Endodermal cell (in vitro differentiated cells): Measurements from ENCODE around the gene EXOC1. TPM values are rescaled to one million over a fixed set of nuclear protein-coding genes. Genes with fewer than 3 reads are reported as not detected.
"Not testable (repeated sequence)": the region's sequence is repeated elsewhere in the genome, so short reads cannot be mapped to it uniquely, and the experiment has no call there.

Experiments
- DNase-seq: peaks from one replicate; pipeline ENCODE4 v3.0.0-alpha.2; 2017
- H3K27ac ChIP-seq: 2 replicates; pipeline ENCODE4 v1.5.1; 2013; ENCODE audit warnings: mild to moderate bottlenecking, low read depth, low read length, moderate library complexity
- H3K27me3 ChIP-seq: 2 replicates; pipeline ENCODE4 v1.6.1; 2013; ENCODE audit warnings: mild to moderate bottlenecking, low read length, moderate library complexity; ENCODE audit not compliant: insufficient read depth, control insufficient read depth, poor library complexity, severe bottlenecking
- H3K36me3 ChIP-seq: 2 replicates; pipeline ENCODE4 v1.7.0; 2013; ENCODE audit warnings: mild to moderate bottlenecking, low read length, moderate library complexity; ENCODE audit not compliant: control insufficient read depth, insufficient read depth
- H3K4me1 ChIP-seq: one replicate; pipeline ENCODE4 v1.7.0; 2013; ENCODE audit warnings: low read length; ENCODE audit not compliant: control insufficient read depth, insufficient read depth
- H3K4me3 ChIP-seq: 2 replicates; pipeline ENCODE4 v1.5.1; 2013; ENCODE audit warnings: mild to moderate bottlenecking, low read length, moderate library complexity
- H3K9ac ChIP-seq: 2 replicates; pipeline ENCODE4 v1.6.1; 2013; ENCODE audit warnings: mild to moderate bottlenecking, low read length, moderate library complexity; ENCODE audit not compliant: poor library complexity, severe bottlenecking; ENCODE audit errors: extremely low read depth
- H3K9me3 ChIP-seq: 2 replicates; pipeline ENCODE4 v1.6.1; 2013; ENCODE audit warnings: mild to moderate bottlenecking, low read length, moderate library complexity; ENCODE audit not compliant: control insufficient read depth
- H3K27ac Mint-ChIP-seq: 2 replicates; pipeline ENCODE4 v1.8.0; 2020; ENCODE audit warnings: mixed read lengths
- H3K27me3 Mint-ChIP-seq: 2 replicates; pipeline ENCODE4 v1.8.0; 2021; ENCODE audit warnings: mild to moderate bottlenecking, mixed read lengths; ENCODE audit not compliant: insufficient read depth
- H3K36me3 Mint-ChIP-seq: 2 replicates; pipeline ENCODE4 v1.8.0; 2020; ENCODE audit warnings: low read depth, mixed read lengths
- H3K4me1 Mint-ChIP-seq: 2 replicates; pipeline ENCODE4 v1.8.0; 2020; ENCODE audit warnings: mixed read lengths
- H3K4me3 Mint-ChIP-seq: 2 replicates; pipeline ENCODE4 v1.8.0; 2020; ENCODE audit warnings: mild to moderate bottlenecking, moderate library complexity, mixed read lengths
- H3K9me3 Mint-ChIP-seq: 2 replicates; pipeline ENCODE4 v1.8.0; 2020; ENCODE audit warnings: mild to moderate bottlenecking, mixed read lengths
- WGBS, 2 experiments: methylation state at CpG; one replicate each; pipeline versions ENCODE4 v1.1.5 to v1.1.7; 2013; ENCODE audit warnings: missing lambda C conversion rate in 2 of 2, mixed read lengths in 1 of 2; ENCODE audit not compliant: insufficient coverage in 1 of 2, insufficient read length in 1 of 2; 5-methylcytosine and 5-hydroxymethylcytosine counted together
- total RNA-seq, 2 donors: library from RNA; stranded (reverse); fragmentation: NEBNext Ultra II Directional in 1 of 2; extraction: Animal tissue kit (Norgen Biotek cat#: 25700) in 1 of 2; gene quantifications; 2 replicates in 1 of 2; 3 replicates in 1 of 2; pipeline ENCODE4 v1.2.1, GENCODE V29; 2021
- TF ChIP-seq, protein P1 (sequence below): fragments of 200-600 bp; sonication (generic); conservative IDR thresholded peaks from 2 replicates; pipeline ENCODE4 v1.5.0; 2021; ENCODE audit warnings: antibody characterized with exemption, mild to moderate bottlenecking

EXOC1 gene
- total RNA-seq, 2 donors from 2014 or later = 26.5 to 26.9 TPM

DNA sequence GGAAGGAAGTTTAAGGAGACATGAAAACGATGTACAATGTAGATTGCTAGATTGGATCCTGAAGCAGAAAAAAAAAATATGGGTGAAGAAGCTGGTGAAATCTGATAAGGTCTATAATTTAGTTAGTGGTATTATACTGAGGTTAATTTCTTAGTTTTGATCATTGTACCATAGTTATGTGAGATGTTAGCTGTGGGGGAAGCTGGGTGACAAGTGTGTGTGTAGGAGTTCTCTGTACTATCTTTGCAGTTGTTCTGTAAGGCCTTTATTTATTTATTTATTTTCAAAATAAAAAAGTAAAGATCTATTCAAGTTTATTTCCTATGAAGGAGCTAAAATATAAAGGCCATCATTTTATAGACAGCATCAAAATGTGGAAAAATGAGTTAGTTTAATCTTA, 12.5 kb upstream of the EXOC1 start:
- TF ChIP-seq, protein P1, sequence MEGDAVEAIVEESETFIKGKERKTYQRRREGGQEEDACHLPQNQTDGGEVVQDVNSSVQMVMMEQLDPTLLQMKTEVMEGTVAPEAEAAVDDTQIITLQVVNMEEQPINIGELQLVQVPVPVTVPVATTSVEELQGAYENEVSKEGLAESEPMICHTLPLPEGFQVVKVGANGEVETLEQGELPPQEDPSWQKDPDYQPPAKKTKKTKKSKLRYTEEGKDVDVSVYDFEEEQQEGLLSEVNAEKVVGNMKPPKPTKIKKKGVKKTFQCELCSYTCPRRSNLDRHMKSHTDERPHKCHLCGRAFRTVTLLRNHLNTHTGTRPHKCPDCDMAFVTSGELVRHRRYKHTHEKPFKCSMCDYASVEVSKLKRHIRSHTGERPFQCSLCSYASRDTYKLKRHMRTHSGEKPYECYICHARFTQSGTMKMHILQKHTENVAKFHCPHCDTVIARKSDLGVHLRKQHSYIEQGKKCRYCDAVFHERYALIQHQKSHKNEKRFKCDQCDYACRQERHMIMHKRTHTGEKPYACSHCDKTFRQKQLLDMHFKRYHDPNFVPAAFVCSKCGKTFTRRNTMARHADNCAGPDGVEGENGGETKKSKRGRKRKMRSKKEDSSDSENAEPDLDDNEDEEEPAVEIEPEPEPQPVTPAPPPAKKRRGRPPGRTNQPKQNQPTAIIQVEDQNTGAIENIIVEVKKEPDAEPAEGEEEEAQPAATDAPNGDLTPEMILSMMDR = no peak
- no peak overlapping the region for H3K27ac ChIP-seq
- H3K4me3 ChIP-seq = no peak overlapping the region
- no peak overlapping the region for H3K4me3 Mint-ChIP-seq
- H3K9me3 Mint-ChIP-seq = peaks cover 38% of the 10 kb centered on the region
- H3K27me3 Mint-ChIP-seq = peaks cover 1% of the 10 kb centered on the region
- 88% methylated on average over 1 of the region's 1 CpG for WGBS, 2 experiments
- DNase-seq = no peak
- peaks cover 25% of the 10 kb centered on the region for H3K9me3 ChIP-seq
- no peak overlapping the region for H3K9ac ChIP-seq
- no peaks in the 10 kb centered on the region for H3K4me1 ChIP-seq
- H3K27me3 ChIP-seq = no peaks in the 10 kb centered on the region
- peaks cover 3% of the 10 kb centered on the region for H3K36me3 Mint-ChIP-seq
- H3K36me3 ChIP-seq = no peaks in the 10 kb centered on the region
- peaks cover 2% of the 10 kb centered on the region for H3K4me1 Mint-ChIP-seq
- H3K27ac Mint-ChIP-seq = no peak overlapping the region

DNA sequence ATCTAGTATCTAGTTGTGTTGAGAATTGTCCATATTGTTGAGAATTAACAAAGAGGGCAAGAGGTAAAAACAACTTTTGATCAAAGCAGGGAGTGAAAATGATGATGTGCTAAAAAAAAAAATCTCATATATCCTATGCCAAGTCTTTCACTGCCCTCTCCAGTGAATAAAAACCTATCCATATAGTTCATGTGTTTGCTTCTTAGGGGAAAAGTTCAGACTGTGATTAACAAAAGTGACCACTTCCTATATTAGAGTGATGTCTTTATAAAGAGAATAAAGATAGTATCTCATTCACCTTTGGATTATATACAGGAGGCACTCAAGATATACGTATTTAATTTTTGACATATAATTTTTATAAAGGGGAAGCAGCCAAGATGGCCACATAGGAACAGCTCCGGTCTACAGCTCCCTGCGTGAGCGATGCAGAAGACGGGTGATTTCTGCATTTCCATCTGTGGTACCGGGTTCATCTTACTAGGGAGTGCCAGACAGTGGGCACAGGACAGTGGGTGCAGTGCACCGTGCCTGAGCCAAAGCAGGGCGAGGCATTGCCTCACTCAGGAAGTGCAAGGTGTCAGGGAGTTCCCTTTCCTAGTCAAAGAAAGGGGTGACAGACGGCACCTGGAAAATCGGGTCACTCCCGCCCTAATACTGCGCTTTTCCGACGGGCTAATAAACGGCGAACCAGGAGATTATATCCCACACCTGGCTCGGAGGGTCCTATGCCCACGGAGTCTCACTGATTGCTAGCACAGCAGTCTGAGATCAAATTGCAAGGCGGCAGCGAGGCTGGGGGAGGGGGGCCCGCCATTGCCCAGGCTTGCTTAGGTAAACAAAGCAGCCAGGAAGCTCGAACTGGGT, 11.8 kb upstream of the EXOC1 start:
- not testable (repeated sequence) for H3K9ac ChIP-seq, H3K4me1 ChIP-seq, H3K36me3 Mint-ChIP-seq, H3K4me1 Mint-ChIP-seq, H3K27me3 Mint-ChIP-seq, H3K36me3 ChIP-seq, H3K27me3 ChIP-seq, H3K27ac ChIP-seq
- peak overlapping the region; percentile 65 for H3K4me3 ChIP-seq
- Mint-ChIP-seq H3K9me3 (peaks cover 38% of the 10 kb centered on the region), H3K27ac (peak overlapping the region; percentile 90), H3K4me3 (peak overlapping the region; percentile 53)
- 59 to 68% methylated on average over 12 to 18 of the region's 22 CpGs for WGBS, 2 experiments
- DNase-seq = peak; percentile 49
- H3K9me3 ChIP-seq = peaks cover 25% of the 10 kb centered on the region

- H3K4me3 ChIP-seq, H3K27me3 Mint-ChIP-seq, H3K4me1 Mint-ChIP-seq, H3K36me3 Mint-ChIP-seq, H3K36me3 ChIP-seq, H3K9ac ChIP-seq, H3K27ac Mint-ChIP-seq, H3K27ac ChIP-seq, DNase-seq, H3K27me3 ChIP-seq, H3K4me1 ChIP-seq: not testable (repeated sequence)
- 62% methylated on average over 9 of the region's 10 CpGs; no CpG with 5 or more reads in 1 of the 2 experiments for WGBS, 2 experiments
- Mint-ChIP-seq H3K9me3 (peaks cover 34% of the 10 kb centered on the region), H3K4me3 (peak overlapping the region; percentile 53)
- peaks cover 25% of the 10 kb centered on the region for H3K9me3 ChIP-seq
Measured at GRCh38 chr4:55842312-55842711, 11.1 kb upstream of the EXOC1 start.

DNA sequence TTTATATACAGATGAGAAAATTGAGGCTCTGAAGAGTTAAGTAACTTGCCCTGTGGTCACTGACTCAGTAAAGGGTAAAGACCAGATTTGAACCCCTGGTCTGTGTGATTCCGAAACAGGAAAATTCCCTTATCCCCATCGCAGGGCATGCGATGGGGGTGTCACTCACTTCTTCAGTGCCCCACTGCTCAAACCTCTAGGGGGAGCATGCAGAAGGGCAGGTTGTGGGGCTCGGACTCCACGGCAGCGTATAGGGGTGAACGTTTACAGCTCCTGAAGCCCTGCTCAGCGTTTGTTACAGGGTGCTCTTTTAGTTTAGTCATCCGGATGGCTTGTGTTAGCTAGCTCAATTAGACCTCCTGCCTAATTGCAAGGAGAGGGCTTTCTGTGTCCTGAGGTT, 3.7 kb upstream of the EXOC1 start:
- Histone ChIP-seq H3K9me3 (peaks cover 5% of the 10 kb centered on the region), H3K27ac (no peak overlapping the region), H3K9ac (no peak overlapping the region), H3K4me1 (no peaks in the 10 kb centered on the region), H3K27me3 (no peaks in the 10 kb centered on the region), H3K4me3 (no peak overlapping the region), H3K36me3 (no peaks in the 10 kb centered on the region)
- Mint-ChIP-seq H3K36me3 (no peaks in the 10 kb centered on the region), H3K4me3 (no peak overlapping the region), H3K27me3 (peaks cover 2% of the 10 kb centered on the region), H3K4me1 (peaks cover 18% of the 10 kb centered on the region), H3K9me3 (peaks cover 6% of the 10 kb centered on the region), H3K27ac (no peak overlapping the region)
- TF ChIP-seq, protein P1 = peak; percentile 30
- 92 to 95% methylated on average over 7 to 9 of the region's 9 CpGs for WGBS, 2 experiments
- no peak for DNase-seq
